ENCODE results near the gene MIEF1.
"Not testable (repeated sequence)": the region's sequence is repeated elsewhere in the genome, so short reads cannot be mapped to it uniquely, and the experiment has no call there.

Gene MIEF1

GRCh38 chr22:39519681-39520225 is 17.7 kb downstream of the MIEF1 start:
- in situ Hi-C loops (cut with MboI; ENCODE audit: low sequenced_read_pairs), result loop anchor here (10.0 kb wide), 1 partner anchor 345 kb away; no protein-coding TSS in a partner anchor
- Histone ChIP-seq H3K4me3 (peak overlapping the region; percentile 100), H3K36me3 (replicated peaks) (peaks cover 61% of the 10 kb centered on the region), H3K4me1 (peaks cover 12% of the 10 kb centered on the region), H3K27me3 (ENCODE audit: low read depth) (no peaks in the 10 kb centered on the region), H3K9me3 (no peaks in the 10 kb centered on the region; the same call in 1 of the 2 replicates)
- peak; percentile 96 to 98 for DNase-seq (ENCODE audit: low spot score in 2 of 2)

- in situ Hi-C loops (cut with MboI; ENCODE audit: low sequenced_read_pairs), result loop anchor here (10.0 kb wide), 1 partner anchor 346 kb away; no protein-coding TSS in a partner anchor
- peak in 1 of 2 experiments; percentile 88 for DNase-seq (ENCODE audit: low spot score in 2 of 2)
These were observed 18.4 kb downstream of the MIEF1 start, which contains the start of gene ATF4 for GRCh38 chr22:39520226-39521105. TSS of gene ATF4 (plus strand) at chr22:39520562. CDS start at chr22:39521446, 884 bp downstream.

GRCh38 chr22:39521106-39521885 is 19.2 kb downstream of the MIEF1 start:
- not testable (repeated sequence) for H3K9me3 ChIP-seq; DNase-seq (ENCODE audit: low spot score in 2 of 2); H3K27me3 ChIP-seq (ENCODE audit: low read depth)
- in situ Hi-C loops (cut with MboI; ENCODE audit: low sequenced_read_pairs), result loop anchor here (10.0 kb wide), 1 partner anchor 346 kb away; no protein-coding TSS in a partner anchor
- peaks cover 59% of the 10 kb centered on the region for H3K36me3 ChIP-seq (replicated peaks)
- peak overlapping the region; percentile 100 for H3K4me3 ChIP-seq
- H3K4me1 ChIP-seq, result peaks cover 12% of the 10 kb centered on the region

More at GRCh38 chr22:39520226-39521105, 18.4 kb downstream of the MIEF1 start, which contains the start of gene ATF4:
- Histone ChIP-seq H3K9me3 (no peaks in the 10 kb centered on the region; the same call in 1 of the 2 replicates), H3K36me3 (replicated peaks) (peaks cover 61% of the 10 kb centered on the region), H3K27me3 (ENCODE audit: low read depth) (no peaks in the 10 kb centered on the region), H3K4me3 (peak within 1 kb of the TSS; percentile 100), H3K4me1 (peaks cover 12% of the 10 kb centered on the region)

- DNase-seq (ENCODE audit: low spot score in 2 of 2); H3K9me3 ChIP-seq; H3K27me3 ChIP-seq (ENCODE audit: low read depth): not testable (repeated sequence)
- H3K4me1 ChIP-seq, result peaks cover 12% of the 10 kb centered on the region
- H3K4me3 ChIP-seq, result peak overlapping the region; percentile 100
- in situ Hi-C loops (cut with MboI; ENCODE audit: low sequenced_read_pairs), result loop anchor here (10.0 kb wide), 1 partner anchor 347 kb away; no protein-coding TSS in a partner anchor
- H3K36me3 ChIP-seq (replicated peaks), result peaks cover 55% of the 10 kb centered on the region
These were observed 20.0 kb downstream of the MIEF1 start for GRCh38 chr22:39522091-39522490.

- H3K4me1 ChIP-seq, result peaks cover 12% of the 10 kb centered on the region
- H3K27me3 ChIP-seq (ENCODE audit: low read depth), result no peaks in the 10 kb centered on the region
- in situ Hi-C loops (cut with MboI; ENCODE audit: low sequenced_read_pairs), result loop anchor here (10.0 kb wide), 1 partner anchor 348 kb away; no protein-coding TSS in a partner anchor
- peaks cover 58% of the 10 kb centered on the region for H3K36me3 ChIP-seq (replicated peaks)
- peak overlapping the region; percentile 100 for H3K4me3 ChIP-seq
- H3K9me3 ChIP-seq, result no peaks in the 10 kb centered on the region; the same call in 1 of the 2 replicates
- peak; percentile 41 to 67 for DNase-seq (ENCODE audit: low spot score in 2 of 2)
These were observed 20.6 kb downstream of the MIEF1 start for GRCh38 chr22:39522567-39523300.

GRCh38 chr22:39524089-39524752 is 22.1 kb downstream of the MIEF1 start:
- Histone ChIP-seq H3K4me1 (peaks cover 9% of the 10 kb centered on the region), H3K27me3 (ENCODE audit: low read depth) (no peaks in the 10 kb centered on the region), H3K9me3 (no peaks in the 10 kb centered on the region; the same call in 1 of the 2 replicates), H3K36me3 (replicated peaks) (peaks cover 72% of the 10 kb centered on the region), H3K4me3 (no peak overlapping the region)
- DNase-seq (ENCODE audit: low spot score in 2 of 2), result no peak
- in situ Hi-C loops (cut with MboI; ENCODE audit: low sequenced_read_pairs), result loop anchor here (10.0 kb wide), 1 partner anchor 349 kb away; no protein-coding TSS in a partner anchor

GRCh38 chr22:39524753-39525657 is 22.9 kb downstream of the MIEF1 start:
- H3K4me3 ChIP-seq, result no peak overlapping the region
- no peak for DNase-seq (ENCODE audit: low spot score in 2 of 2)
- in situ Hi-C loops (cut with MboI; ENCODE audit: low sequenced_read_pairs), result loop anchor here (10.0 kb wide), 1 partner anchor 350 kb away; no protein-coding TSS in a partner anchor

GRCh38 chr22:39525658-39525975 is 23.5 kb downstream of the MIEF1 start:
- no peak overlapping the region for H3K4me3 ChIP-seq
- no peaks in the 10 kb centered on the region; the same call in 1 of the 2 replicates for H3K9me3 ChIP-seq
- no peak for DNase-seq (ENCODE audit: low spot score in 2 of 2)
- H3K4me1 ChIP-seq, result peaks cover 9% of the 10 kb centered on the region
- peaks cover 80% of the 10 kb centered on the region for H3K36me3 ChIP-seq (replicated peaks)
- in situ Hi-C loops (cut with MboI; ENCODE audit: low sequenced_read_pairs), result loop anchor here (10.0 kb wide), 1 partner anchor 351 kb away; no protein-coding TSS in a partner anchor
- no peaks in the 10 kb centered on the region for H3K27me3 ChIP-seq (ENCODE audit: low read depth)

More at GRCh38 chr22:39524753-39525657, 22.9 kb downstream of the MIEF1 start:
- H3K4me1 ChIP-seq, result peaks cover 9% of the 10 kb centered on the region
- no peaks in the 10 kb centered on the region for H3K27me3 ChIP-seq (ENCODE audit: low read depth)
- no peaks in the 10 kb centered on the region; the same call in 1 of the 2 replicates for H3K9me3 ChIP-seq
- H3K36me3 ChIP-seq (replicated peaks), result peaks cover 80% of the 10 kb centered on the region

- H3K9me3 ChIP-seq, result no peaks in the 10 kb centered on the region; the same call in 1 of the 2 replicates
- DNase-seq (ENCODE audit: low spot score in 2 of 2), result no peak
- peaks cover 74% of the 10 kb centered on the region for H3K36me3 ChIP-seq (replicated peaks)
- no peak overlapping the region for H3K4me3 ChIP-seq
- in situ Hi-C loops (cut with MboI; ENCODE audit: low sequenced_read_pairs), result loop anchor here (10.0 kb wide), 1 partner anchor 352 kb away; no protein-coding TSS in a partner anchor
- H3K4me1 ChIP-seq, result peaks cover 18% of the 10 kb centered on the region
- H3K27me3 ChIP-seq (ENCODE audit: low read depth), result no peaks in the 10 kb centered on the region
These were observed 24.7 kb downstream of the MIEF1 start for GRCh38 chr22:39526736-39527171.

- Histone ChIP-seq H3K4me1 (peaks cover 18% of the 10 kb centered on the region), H3K9me3 (no peaks in the 10 kb centered on the region; the same call in 1 of the 2 replicates), H3K36me3 (replicated peaks) (peaks cover 69% of the 10 kb centered on the region), H3K27me3 (ENCODE audit: low read depth) (no peaks in the 10 kb centered on the region), H3K4me3 (no peak overlapping the region)
- in situ Hi-C loops (cut with MboI; ENCODE audit: low sequenced_read_pairs), result loop anchor here (10.0 kb wide), 1 partner anchor 353 kb away; no protein-coding TSS in a partner anchor
- no peak for DNase-seq (ENCODE audit: low spot score in 2 of 2)
These were observed 25.4 kb downstream of the MIEF1 start for GRCh38 chr22:39527481-39527961.

- DNase-seq (ENCODE audit: low spot score in 2 of 2), result no peak
- Histone ChIP-seq H3K4me1 (peaks cover 18% of the 10 kb centered on the region), H3K9me3 (no peaks in the 10 kb centered on the region; the same call in 1 of the 2 replicates), H3K27me3 (ENCODE audit: low read depth) (no peaks in the 10 kb centered on the region), H3K36me3 (replicated peaks) (peaks cover 63% of the 10 kb centered on the region), H3K4me3 (no peak overlapping the region)
- in situ Hi-C loops (cut with MboI; ENCODE audit: low sequenced_read_pairs), result loop anchor here (10.0 kb wide), 1 partner anchor 353 kb away; no protein-coding TSS in a partner anchor
These were observed 26.1 kb downstream of the MIEF1 start for GRCh38 chr22:39528080-39528661.
